GM18907 (cell line): Measurements from ENCODE around the gene TRAF3IP3.

ENCODE experiments used
- ATAC-seq: cut with Tn5 transposase; IDR thresholded peaks from one replicate; pipeline ENCODE4 v1.9.1; 2021; ENCODE audit warnings: mild to moderate bottlenecking, moderate library complexity; ENCODE audit not compliant: unreplicated experiment

TRAF3IP3 gene

DNA sequence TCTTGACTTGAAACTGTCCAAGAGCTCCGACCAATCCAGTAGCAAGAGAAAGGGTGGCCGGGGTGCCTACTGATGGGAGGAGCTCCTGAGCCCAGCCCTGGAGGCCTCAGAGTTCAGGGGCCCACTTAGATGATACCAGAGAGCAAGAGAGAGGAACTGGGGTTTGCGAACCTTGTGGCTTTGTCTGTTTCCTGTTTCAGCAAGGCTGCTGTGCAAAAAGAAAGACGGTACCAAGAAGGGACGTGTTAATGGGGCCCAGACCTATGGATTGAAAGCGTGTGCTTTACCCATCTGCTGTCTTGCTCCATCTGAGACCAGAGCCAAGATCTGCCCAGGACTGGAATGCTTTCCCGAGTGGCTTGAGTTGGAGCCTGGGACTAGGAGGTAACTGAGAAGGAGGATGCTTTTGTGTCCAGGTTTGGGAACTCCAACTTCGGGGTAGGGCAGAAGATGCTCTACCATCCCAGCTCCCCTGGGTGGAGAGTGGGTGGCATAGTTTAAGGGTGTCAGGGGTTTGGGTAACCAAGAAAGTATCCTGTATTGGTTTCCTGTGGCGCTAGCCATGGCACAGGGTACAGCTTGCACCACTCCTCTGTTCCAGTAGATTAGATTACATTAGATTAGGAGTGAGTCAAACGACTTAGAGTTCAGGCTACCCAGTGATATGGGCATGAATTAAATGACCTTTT, at the start of gene TRAF3IP3:
TRAF3IP3 (plus strand) TSS at position 128 of the 689 bp plus-strand sequence. CDS start 3,987 bp downstream, outside the sequence.
- ATAC-seq = peak; percentile 84

GRCh38 chr1:209706622-209707021, 49.2 kb upstream of the TRAF3IP3 start:
- no peak for ATAC-seq

DNA sequence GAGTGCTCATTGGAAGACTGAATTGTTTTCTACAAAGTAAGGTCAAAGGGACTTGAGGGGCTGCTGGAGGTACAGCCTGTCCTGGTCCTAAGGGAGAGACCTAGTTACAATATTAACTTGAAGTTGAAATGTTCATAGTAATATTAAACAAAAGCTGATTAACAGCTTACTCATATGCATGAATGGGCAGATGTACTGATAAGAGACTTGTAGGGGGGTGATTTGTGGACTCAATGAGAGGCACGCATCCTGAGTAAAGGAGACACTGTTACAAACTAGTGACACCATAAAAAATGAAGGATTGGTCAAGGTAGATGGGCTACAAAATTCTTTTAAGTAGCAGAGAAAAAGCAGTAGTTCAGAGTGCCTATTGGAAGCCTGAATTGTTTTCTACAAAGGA, 48.5 kb upstream of the TRAF3IP3 start:
- no peak for ATAC-seq

GRCh38 chr1:209708297-209708696, 47.6 kb upstream of the TRAF3IP3 start:
- ATAC-seq = no peak

DNA sequence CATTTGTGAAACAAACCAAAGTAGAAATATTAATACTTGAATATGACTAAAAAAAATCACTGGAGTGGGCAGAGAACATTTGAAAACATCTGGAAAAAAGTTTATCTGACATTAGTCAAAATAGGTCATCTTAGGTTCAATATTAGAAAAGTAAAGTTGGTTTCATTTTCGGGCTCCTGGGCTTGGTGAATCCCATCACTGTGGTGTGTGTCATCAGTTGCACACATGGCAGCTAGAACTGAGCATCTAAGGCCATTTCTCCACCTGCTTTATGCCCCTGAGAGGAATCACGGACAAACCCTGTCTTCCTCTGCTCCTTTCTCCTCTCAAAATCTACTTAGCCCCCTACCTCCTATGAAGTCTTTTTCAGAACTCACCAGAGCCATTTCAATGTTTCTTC, 45.8 kb upstream of the TRAF3IP3 start:
- ATAC-seq = no peak

DNA sequence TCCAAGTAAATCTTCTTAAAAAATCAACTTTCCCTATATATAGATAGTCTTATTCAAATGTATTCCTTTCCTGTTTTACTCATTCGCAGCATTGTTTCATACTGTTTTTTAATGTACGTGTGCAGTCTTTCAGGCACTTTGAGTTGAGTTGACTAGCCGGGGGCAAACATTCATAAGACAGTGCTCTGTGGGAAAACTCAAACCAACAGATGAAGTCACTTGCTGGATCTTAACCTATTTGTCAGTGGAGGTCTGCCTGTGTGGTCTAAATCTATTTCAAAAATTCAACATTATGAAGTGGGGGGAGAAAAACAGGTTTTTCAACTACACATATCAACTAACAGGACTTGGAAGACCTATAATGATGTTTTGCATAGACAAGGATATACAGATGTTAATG, 45.0 kb upstream of the TRAF3IP3 start:
- no peak for ATAC-seq

DNA sequence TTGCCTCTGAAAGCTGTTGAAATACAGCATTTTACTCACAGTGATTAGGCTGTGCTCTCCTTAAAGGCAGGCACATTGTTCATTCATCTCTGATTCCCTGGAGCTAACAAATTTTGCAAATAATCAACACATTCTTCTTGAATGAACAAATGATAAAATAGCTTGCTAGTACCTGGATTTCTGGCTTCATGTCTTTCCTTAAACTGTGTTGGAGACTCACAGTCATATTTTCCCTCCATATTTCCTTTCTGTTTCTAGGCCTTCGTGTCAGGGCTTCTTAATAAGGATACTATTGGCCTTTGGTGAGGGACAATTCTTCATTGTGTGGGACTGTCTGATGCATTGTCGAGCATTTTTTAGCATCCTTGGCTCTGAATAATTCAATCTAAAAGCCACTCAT, 41.5 kb upstream of the TRAF3IP3 start:
- no peak for ATAC-seq

DNA sequence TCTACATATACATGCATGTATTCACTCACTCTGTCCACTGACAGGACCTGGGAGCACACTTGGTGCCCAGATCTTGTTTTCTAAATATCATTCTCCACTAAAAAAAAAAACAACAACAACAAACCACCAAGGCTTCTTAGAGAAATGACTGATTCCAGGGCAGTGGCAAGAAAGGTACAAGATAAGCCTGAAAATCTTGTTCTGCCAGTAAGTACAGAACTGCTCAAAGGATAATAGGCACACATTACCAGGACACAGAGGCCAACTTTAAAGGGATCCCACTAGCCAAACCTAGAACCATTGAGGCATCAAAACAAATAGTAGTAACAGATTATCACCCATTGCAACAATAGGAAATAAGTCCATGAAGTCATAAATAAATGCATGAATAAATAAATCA, 40.5 kb upstream of the TRAF3IP3 start:
- ATAC-seq = no peak

GRCh38 chr1:209717818-209718217, 38.0 kb upstream of the TRAF3IP3 start:
- ATAC-seq = no peak

DNA sequence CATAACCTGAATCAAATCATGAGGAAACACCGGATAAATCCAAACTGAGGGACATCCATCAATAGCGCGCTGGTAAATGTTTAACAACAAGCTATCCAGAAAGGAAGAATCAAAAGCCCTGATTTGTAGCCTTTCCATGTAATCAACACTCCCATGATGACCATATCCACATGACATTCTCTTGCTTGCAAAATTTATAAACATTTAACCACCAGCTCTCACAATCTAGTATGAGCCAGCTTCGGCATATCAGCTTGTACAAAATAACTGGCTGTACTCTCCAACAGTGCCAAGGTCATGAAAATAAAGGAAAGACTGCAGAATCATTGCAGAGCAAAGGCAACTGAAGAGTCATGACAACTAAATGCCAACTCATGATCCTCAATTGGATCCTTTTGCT, 35.5 kb upstream of the TRAF3IP3 start:
- ATAC-seq = no peak

DNA sequence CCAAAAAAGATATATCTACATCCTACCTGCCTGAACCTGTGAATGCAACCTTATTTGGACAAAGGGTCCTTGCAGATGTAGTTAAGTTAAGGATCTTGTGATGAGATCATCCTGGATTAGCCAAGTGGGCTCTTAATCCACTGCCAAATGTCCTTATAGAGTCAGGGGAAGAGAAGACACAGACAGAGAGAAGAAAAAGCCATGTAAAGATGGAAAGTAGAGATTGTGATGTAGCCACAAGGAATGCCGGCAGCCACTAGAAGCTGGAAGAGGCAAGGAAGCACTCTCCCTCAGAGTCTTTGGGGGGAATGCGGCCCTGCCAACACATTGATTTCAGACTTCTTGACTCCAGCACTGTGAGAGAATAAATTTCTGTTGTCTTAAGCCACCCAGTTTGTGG, 35.0 kb upstream of the TRAF3IP3 start:
- ATAC-seq = no peak

GRCh38 chr1:209721323-209721722, 34.5 kb upstream of the TRAF3IP3 start:
- no peak for ATAC-seq

- no peak for ATAC-seq
Measured at GRCh38 chr1:209723265-209723664, 32.6 kb upstream of the TRAF3IP3 start.

DNA sequence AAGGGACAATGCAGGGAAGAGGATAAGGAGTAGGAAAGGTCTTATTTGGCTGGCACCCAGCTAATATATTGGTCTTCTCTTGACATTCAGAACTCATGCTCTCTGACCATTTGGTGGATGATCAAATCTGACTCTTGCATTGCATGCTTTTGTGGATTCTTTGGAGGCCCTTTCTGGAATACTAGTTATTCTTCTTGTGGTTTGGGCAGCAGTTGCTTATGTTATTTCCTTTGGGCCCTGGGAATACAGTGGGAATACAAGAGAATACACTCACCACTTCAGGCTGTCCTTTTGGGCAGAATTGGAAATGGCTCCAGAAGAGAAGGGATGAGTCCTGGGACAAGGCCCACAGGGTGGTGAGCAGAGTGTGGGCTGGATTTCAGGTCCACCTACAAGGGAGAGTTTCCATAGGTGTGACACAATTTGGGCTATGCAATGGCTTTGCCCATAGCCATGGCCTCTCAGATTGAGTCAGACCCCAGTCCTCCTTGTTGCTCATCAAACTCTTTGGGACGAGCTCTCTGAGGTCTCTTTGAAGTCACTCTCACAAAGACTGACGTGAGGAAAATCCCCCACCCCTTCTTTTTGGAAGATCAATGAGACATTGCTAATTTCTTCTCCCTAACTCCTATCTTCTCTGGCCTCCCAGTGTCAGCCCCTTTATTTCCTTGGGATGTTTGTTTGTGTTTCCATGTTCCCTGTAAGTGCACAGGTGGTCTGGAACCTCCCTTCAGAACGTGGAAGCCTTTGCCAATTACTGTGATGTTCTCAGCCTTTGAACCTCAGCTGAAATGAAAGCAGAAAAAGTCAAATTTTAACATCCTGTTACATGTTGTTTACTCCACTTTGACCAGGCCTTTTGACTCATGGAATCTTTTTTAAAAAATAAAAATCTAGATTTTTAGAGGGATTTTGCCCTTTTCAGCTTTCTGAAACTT, 31.8 kb upstream of the TRAF3IP3 start:
- no peak for ATAC-seq

GRCh38 chr1:209727286-209727685, 28.6 kb upstream of the TRAF3IP3 start:
- ATAC-seq = no peak

- ATAC-seq = no peak
Measured at GRCh38 chr1:209727785-209728184, 28.1 kb upstream of the TRAF3IP3 start.

- no peak for ATAC-seq
Measured at GRCh38 chr1:209728466-209728865, 27.4 kb upstream of the TRAF3IP3 start.

- no peak for ATAC-seq
Measured at GRCh38 chr1:209729436-209729835, 26.4 kb upstream of the TRAF3IP3 start.

GRCh38 chr1:209732725-209733124, 23.1 kb upstream of the TRAF3IP3 start:
- ATAC-seq = no peak

DNA sequence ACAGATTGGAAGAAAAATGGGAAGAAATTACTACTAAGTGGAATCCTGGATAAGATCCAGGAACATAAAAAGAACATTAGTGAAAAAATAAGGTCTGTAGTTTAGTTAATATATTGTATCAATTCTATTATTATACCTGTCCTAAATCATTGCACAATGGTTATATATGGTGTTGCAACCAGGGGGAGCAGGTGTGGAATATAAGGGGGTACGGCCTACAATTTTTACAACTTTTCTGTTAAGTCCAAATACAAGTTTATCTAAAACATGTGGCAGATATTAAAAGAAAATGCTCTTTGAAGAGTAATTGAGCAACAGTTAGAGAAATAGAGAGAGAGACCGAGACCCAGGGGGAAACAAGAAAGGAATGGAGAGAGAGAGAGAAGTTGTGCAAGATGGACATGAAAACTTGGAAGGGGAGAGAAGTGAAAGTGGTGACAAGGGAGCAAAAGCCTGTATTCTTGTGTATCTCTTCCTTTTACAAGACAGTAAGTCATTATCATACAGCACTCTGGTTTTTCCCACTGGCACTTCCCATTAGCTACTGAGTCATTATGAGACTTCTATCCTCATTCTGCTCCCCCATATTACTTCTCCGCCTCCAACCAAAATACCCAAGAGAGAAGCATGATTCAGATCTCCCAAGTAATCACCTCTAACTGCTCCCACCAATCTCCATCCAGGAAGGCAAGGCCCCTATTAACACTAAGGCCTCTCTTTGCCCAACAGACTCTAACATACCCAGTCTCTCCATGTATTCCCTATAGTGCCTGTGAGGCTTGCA, 22.3 kb upstream of the TRAF3IP3 start:
- no peak for ATAC-seq

DNA sequence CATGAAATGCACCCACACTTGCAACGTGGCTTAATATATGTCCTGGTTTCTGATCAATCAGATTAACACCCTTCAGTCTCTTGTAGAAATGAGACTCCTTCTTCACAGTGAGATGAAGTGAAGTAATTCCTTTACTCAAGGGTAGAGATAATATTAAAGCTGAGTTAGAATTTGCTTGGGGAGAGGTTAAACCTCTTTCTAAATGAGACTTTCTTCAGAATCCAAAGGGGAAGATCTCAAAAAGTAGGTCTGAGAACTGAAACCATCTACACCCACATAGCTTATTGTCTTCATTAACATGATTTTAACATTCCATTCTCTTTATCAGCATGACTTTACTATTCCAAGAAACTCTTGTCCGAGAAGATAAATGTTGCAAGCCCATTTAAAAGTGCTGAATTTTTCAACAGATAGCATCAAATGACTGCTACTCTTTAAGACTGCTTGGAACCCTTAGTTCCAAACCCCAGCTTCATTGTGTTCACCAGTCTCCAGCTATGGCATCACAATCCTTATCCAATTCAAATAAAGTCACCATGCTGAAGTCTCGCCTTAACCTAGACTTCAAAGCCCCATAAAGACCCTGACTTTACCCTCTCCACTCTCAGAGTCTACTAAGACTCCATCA, 19.2 kb upstream of the TRAF3IP3 start:
- no peak for ATAC-seq
